Aorta (tissue), 5 donors: ENCODE results near the gene LHFPL2. TPM values are rescaled to one million over a fixed set of nuclear protein-coding genes. Genes with fewer than 3 reads are reported as not detected.
A peak's percentile ranks its signal among the peaks of the same experiment; 100 is the strongest.

Source experiments
- ATAC-seq: fragments of 200-7000 bp; cut with Tn5 transposase; one replicate; pipeline ENCODE4 v1.9.1; 2022; ENCODE audit warnings: moderate library complexity; ENCODE audit not compliant: low FRiP score
- DNase-seq, 2 donors: peaks; one replicate each; pipeline ENCODE4 v3.0.0-alpha.2; 2020
- H3K27ac ChIP-seq, 2 donors: one replicate each; pipeline ENCODE4 v1.5.1; 2013; ENCODE audit warnings: low read length in 2 of 2, mild to moderate bottlenecking in 2 of 2, moderate library complexity in 2 of 2, control low read depth in 1 of 2, inconsistent platforms in 1 of 2, low read depth in 1 of 2
- H3K27me3 ChIP-seq, 2 donors: one replicate each; pipeline ENCODE4 v1.6.1; 2013; ENCODE audit warnings: control low read depth in 1 of 2, low read length in 1 of 2, mild to moderate bottlenecking in 1 of 2, moderate library complexity in 1 of 2; ENCODE audit not compliant: insufficient read depth in 2 of 2, control insufficient read depth in 1 of 2
- H3K36me3 ChIP-seq, 2 donors: one replicate each; pipeline ENCODE4 v1.6.1; 2013; ENCODE audit warnings: control low read depth in 1 of 2, low read length in 1 of 2, mild to moderate bottlenecking in 1 of 2; ENCODE audit not compliant: insufficient read depth in 2 of 2, control insufficient read depth in 1 of 2
- H3K4me1 ChIP-seq, 2 donors: one replicate each; pipeline ENCODE4 v1.6.1; 2013; ENCODE audit warnings: low read length in 2 of 2, control low read depth in 1 of 2, mild to moderate bottlenecking in 1 of 2, moderate library complexity in 1 of 2; ENCODE audit not compliant: insufficient read depth in 2 of 2, control insufficient read depth in 1 of 2
- H3K4me3 ChIP-seq, 2 donors: one replicate each; pipeline ENCODE4 v1.5.1; 2013; ENCODE audit warnings: low read length in 2 of 2, control low read depth in 1 of 2, mild to moderate bottlenecking in 1 of 2
- H3K9me3 ChIP-seq: one replicate; pipeline ENCODE4 v1.6.1; 2013; ENCODE audit warnings: mild to moderate bottlenecking, low read length; ENCODE audit not compliant: control insufficient read depth
- WGBS, 2 donors: extraction: QIAGEN DNeasy Blood & Tissue Kit; methylation state at CpG; one replicate each; pipeline ENCODE4 v1.1.7; 2013; 5-methylcytosine and 5-hydroxymethylcytosine counted together
- intact Hi-C, 2 donors: fragments of 100-400 bp; cut with DNase I; formaldehyde crosslinking; loops; one replicate each; pipeline versions ENCODE4 v1.14.2 to v1.15.0; 2022
- polyA plus RNA-seq, 2 donors: library from polyadenylated mRNA; stranded (reverse); fragments of 200-250 nt; gene quantifications; one replicate each; pipeline ENCODE4 v1.2.3, GENCODE V29; 2013
- total RNA-seq, 2 donors: library from RNA; stranded (reverse); fragmentation: NEBNext Ultra II Directional; extraction: Animal tissue kit (Norgen Biotek cat#: 25700); gene quantifications; one replicate each; pipeline ENCODE4 v1.2.1, GENCODE V29; 2021
- donor health status: healthy with polysubstance abuse.
- donor health status: Bipolar disorder and iron deficiency.
- donor health status: DM: no; HTN: no; CAD: no.
- donor health status: DM: no; HTN: no; CAD: no.
- donor health status: DM: yes; HTN: yes; CAD: no.

Gene LHFPL2
- total and polyA plus RNA-seq, 4 donors: 16.4 to 43.1 (median 29.3) TPM

DNA sequence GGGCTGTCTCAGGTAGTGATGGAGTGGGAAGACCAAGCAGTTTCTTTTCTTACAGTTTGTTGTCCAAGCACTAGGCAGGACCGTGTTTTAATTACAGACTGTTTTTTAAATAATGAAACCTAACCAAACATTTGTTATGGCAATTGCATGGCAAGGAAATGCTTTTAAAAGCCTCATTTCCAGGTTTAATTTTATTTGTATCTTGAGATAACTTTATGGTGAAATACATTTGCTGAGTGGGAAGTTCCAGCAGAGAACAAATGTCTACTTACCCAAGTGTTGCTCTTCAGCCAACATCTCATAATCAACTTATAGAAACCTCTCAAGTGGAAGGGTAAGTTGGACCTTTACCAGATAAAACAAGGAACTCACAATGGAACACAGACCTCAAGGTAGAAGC is 11.8 kb upstream of the LHFPL2 start:
- Histone ChIP-seq H3K9me3 (no peaks in the 10 kb centered on the region), H3K27me3 (no peaks in the 10 kb centered on the region), H3K27ac (no peak overlapping the region), H3K4me1 (no peaks in the 10 kb centered on the region), H3K4me3 (no peak overlapping the region), H3K36me3 (no peaks in the 10 kb centered on the region)
- no peak for ATAC-seq
- intact Hi-C loops: no loop called here
- 13 to 26% methylated on average over 1 of the region's 1 CpG for WGBS, 2 donors
- DNase-seq: no peak

DNA sequence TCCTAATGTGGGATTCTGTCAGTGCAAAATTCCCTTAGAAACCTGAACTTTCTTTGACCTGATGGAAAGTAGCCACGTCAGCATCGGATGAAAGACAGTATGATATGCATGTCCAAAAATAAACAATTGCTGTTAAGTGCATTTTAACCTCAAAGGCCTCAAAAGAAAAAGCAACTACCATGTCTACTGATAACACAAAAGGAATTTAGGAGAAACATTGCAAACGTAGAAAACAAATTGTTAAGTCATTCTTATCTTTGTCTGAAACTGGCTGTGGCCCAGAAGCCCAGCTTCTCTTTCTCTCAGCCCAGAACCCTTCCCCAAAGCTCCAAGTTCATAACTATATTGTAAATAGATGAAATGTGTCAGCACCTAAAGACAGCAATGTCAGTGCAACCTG is 11.1 kb upstream of the LHFPL2 start:
- Histone ChIP-seq H3K27ac (no peak overlapping the region), H3K36me3 (no peaks in the 10 kb centered on the region), H3K9me3 (no peaks in the 10 kb centered on the region), H3K4me1 (no peaks in the 10 kb centered on the region), H3K27me3 (no peaks in the 10 kb centered on the region), H3K4me3 (no peak overlapping the region)
- WGBS, 2 donors: 7 to 13% methylated on average over 3 of the region's 3 CpGs
- intact Hi-C loops: no loop called here
- no peak for ATAC-seq
- no peak for DNase-seq

DNA sequence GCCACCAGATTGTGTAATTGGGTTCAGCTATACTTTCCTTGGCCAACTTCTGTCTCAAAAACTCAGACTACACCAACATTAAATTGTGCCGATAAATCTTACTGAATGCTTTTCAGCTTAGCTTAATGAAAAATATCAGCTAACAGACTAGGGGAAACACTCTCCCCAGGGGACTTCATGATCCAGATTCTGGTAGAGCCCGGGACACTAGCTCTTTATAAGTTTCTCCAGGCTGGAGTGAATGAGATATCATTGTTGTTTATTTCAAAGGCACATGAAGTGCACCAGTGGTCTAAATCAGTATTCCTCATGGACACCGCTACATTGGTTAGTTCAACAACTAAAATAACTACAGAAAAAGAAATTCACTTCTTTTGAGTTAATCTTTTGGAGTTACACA is 10.5 kb upstream of the LHFPL2 start:
- no peak overlapping the region for H3K4me3 ChIP-seq
- no peaks in the 10 kb centered on the region for H3K4me1 ChIP-seq
- no peaks in the 10 kb centered on the region for H3K27me3 ChIP-seq
- DNase-seq: no peak
- intact Hi-C loops: no loop called here
- 13 to 20% methylated on average over 3 of the region's 3 CpGs for WGBS, 2 donors
- peak overlapping the region in 1 of 2 donors; percentile 30 for H3K27ac ChIP-seq
- no peaks in the 10 kb centered on the region for H3K9me3 ChIP-seq
- ATAC-seq: peak; percentile 64
- H3K36me3 ChIP-seq: no peaks in the 10 kb centered on the region

DNA sequence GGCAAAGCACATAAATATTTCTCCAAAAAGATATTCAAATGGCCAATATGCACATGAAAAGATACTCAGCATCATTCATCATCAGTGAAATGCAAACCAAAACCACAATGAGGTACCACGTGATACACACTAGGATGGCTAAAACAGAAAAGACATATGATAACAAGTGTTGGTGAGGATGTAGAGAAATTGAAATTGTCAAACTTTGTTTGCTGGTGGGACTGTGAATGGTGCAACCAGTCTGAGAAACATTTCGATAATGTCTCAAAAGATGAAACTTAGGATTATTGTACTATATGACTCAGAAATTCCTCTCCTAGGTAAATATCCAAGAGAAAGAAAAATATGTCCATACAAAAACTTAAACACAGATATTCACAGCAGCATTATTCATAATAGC is 8.6 kb upstream of the LHFPL2 start:
- intact Hi-C loops: no loop called here

DNA sequence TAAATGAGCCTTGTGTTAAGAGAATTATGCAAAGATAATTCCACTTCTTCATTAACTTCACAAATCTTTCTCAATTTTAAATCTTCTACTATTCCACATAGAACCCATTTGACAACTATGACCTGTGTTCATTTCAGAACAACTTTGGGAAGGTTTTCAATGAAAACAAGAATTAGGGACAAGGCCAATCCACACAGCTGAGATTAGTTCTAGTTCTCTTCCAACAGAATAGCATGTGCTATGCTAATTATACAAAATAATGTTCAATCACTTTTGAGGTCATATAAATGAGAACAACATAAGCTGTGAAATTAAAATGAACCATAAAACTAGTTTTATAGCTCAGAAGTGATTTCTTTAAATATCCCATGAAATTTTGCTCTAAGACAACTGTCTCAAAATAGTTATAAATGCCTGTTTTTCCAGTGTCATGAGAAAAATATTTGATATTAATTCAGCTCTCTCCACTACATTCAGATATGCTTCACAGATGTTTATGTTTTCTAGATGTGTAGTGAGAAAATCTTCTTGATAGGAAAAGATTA is 7.2 kb upstream of the LHFPL2 start:
- H3K9me3 ChIP-seq: no peaks in the 10 kb centered on the region
- H3K36me3 ChIP-seq: no peaks in the 10 kb centered on the region
- H3K27me3 ChIP-seq: no peaks in the 10 kb centered on the region
- intact Hi-C loops: no loop called here
- DNase-seq (no peak), ATAC-seq (no peak)
- peaks cover 0 to 2% of the 10 kb centered on the region in 2 donors for H3K4me1 ChIP-seq
- H3K4me3 ChIP-seq: no peak overlapping the region
- no peak overlapping the region for H3K27ac ChIP-seq

More for the DNA sequence above, 8.6 kb upstream of the LHFPL2 start:
- no peak for ATAC-seq
- WGBS, 2 donors: 95% methylated on average over 2 of the region's 2 CpGs
- H3K4me3 ChIP-seq: no peak overlapping the region
- DNase-seq: no peak
- H3K4me1 ChIP-seq: peaks cover 0 to 2% of the 10 kb centered on the region in 2 donors
- H3K36me3 ChIP-seq: no peaks in the 10 kb centered on the region
- no peaks in the 10 kb centered on the region for H3K9me3 ChIP-seq
- H3K27me3 ChIP-seq: no peaks in the 10 kb centered on the region
- no peak overlapping the region for H3K27ac ChIP-seq

DNA sequence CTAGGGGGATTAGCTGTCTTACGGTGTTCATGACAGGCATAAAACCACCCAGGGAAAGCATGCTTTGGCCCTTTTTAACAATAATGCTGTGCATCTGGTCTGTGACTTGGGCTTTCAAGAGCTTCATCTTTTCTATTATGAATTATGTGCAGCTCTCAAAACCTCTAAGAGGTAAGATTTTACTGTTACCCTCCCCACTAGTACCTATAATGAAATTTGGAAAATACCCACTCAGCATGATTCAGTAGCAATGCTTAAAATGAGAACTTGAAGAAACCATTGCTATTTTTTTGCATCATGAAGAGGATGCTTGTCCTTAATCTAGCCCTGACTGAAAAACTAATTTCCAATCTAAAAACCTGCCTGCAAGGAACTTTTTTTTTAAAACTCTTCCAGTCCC is 5.8 kb upstream of the LHFPL2 start:
- no peaks in the 10 kb centered on the region for H3K36me3 ChIP-seq
- no peak for DNase-seq
- peak overlapping the region in 1 of 2 donors; percentile 28 for H3K27ac ChIP-seq
- peaks cover 0 to 2% of the 10 kb centered on the region in 2 donors for H3K4me1 ChIP-seq
- H3K4me3 ChIP-seq: no peak overlapping the region
- intact Hi-C loops: loop anchor here in 1 of 2 donors (5.0 kb wide), 1 partner anchor 107 kb away; no protein-coding TSS in a partner anchor
- no peaks in the 10 kb centered on the region for H3K27me3 ChIP-seq
- 56 to 61% methylated on average over 1 of the region's 1 CpG for whole genome bisulfite sequencing, 2 donors
- no peaks in the 10 kb centered on the region for H3K9me3 ChIP-seq
- no peak for ATAC-seq

DNA sequence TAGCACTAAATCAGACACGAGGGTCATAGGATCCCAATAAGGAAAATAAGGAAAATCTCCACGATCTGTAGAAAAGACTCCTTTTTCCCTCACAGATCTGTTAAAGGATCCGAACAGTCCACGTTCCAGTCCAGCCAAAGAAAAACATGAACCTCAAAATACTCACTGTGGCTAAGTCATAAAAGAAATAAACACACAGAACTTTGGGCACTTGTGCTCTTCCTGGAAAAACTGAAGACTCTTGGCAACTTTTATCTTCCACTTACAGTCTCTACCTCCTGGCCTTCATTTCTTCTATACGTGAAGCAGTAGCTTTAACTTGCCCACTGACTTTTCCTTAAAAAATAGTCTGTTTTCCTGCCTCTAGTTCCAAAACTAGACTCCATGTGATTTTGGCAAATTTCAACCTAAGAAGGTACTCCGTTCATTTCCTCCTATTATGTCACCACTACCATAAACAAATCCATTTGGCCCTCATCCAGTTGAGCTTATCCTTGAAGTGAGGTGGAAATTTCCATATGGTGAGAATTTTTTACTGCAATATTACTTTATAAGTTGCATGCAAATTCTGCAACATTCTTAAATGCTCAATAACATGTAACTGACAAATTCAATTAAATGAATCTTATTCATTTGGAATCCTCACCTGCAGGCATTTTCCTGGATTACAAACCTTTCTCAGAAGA is 5.3 kb upstream of the LHFPL2 start:
- no peaks in the 10 kb centered on the region for H3K36me3 ChIP-seq
- WGBS, 2 donors: 0 to 8% methylated on average over 6 of the region's 6 CpGs
- H3K9me3 ChIP-seq: no peaks in the 10 kb centered on the region
- no peaks in the 10 kb centered on the region for H3K27me3 ChIP-seq
- peak overlapping the region in 1 of 2 donors; percentile 30 for H3K27ac ChIP-seq
- ATAC-seq (no peak), DNase-seq (no peak)
- peaks cover 0 to 2% of the 10 kb centered on the region in 2 donors for H3K4me1 ChIP-seq
- intact Hi-C loops: loop anchor here in 1 of 2 donors (5.0 kb wide), 1 partner anchor 107 kb away; no protein-coding TSS in a partner anchor
- no peak overlapping the region for H3K4me3 ChIP-seq

DNA sequence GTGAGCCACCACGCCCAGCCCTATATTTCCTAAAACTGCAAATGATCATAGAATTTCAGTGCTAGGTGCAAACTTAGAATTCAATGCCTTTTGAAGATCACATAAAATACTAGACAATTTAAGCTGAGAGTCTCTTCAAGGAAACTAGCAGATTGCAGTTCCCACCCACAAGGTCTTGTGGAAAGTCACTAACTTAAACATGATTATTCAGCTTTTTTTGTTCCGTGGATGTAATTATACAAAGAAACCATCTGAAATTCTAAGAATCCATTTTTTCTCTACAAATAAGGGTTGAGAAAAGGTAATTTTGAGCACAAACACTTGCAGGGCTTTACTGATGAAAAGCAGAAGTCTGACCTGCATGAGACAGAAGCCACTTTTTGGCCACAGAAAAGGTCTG is 4.5 kb upstream of the LHFPL2 start:
- H3K4me3 ChIP-seq: no peak overlapping the region
- no peak for ATAC-seq
- peaks cover 0 to 2% of the 10 kb centered on the region in 2 donors for H3K4me1 ChIP-seq
- DNase-seq: no peak
- peak overlapping the region in 1 of 2 donors; percentile 30 for H3K27ac ChIP-seq
- 66 to 70% methylated on average over 2 of the region's 2 CpGs for WGBS, 2 donors
- no peaks in the 10 kb centered on the region for H3K36me3 ChIP-seq
- intact Hi-C loops: loop anchor here in 1 of 2 donors (5.0 kb wide), 1 partner anchor 106 kb away; no protein-coding TSS in a partner anchor
- H3K27me3 ChIP-seq: no peaks in the 10 kb centered on the region
- H3K9me3 ChIP-seq: no peaks in the 10 kb centered on the region

DNA sequence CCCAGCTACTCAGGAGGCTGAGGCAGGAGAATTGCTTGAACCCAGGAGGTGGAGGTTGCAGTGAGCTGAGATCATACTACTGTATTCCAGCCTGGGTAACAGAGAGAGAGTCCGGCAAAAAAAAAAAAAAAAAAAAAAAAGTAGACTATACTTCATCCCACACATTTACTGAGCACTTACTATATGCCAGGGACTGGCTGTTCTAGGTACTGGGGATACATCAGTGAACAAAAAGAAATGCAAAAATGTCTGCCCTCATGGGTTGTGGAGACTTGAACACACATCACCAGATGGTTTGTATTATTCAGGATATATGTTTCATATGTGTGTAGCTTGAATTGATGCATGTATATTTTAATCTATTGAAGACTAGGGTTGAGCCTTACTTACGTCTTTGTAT is 2.9 kb upstream of the LHFPL2 start:
- Histone ChIP-seq H3K27me3 (no peaks in the 10 kb centered on the region), H3K36me3 (no peaks in the 10 kb centered on the region), H3K4me1 (peaks cover 0 to 2% of the 10 kb centered on the region in 2 donors), H3K27ac (no peak overlapping the region), H3K4me3 (no peak overlapping the region), H3K9me3 (no peaks in the 10 kb centered on the region)
- DNase-seq (no peak), ATAC-seq (no peak)
- intact Hi-C loops: loop anchor here in 1 of 2 donors (5.0 kb wide), 1 partner anchor 104 kb away; no protein-coding TSS in a partner anchor
- WGBS, 2 donors: 65 to 89% methylated on average over 2 of the region's 2 CpGs
